ENCODE results near the gene NFIL3. TPM values are rescaled to one million over a fixed set of nuclear protein-coding genes. Genes with fewer than 3 reads are reported as not detected.
"Not testable (repeated sequence)": the region's sequence is repeated elsewhere in the genome, so short reads cannot be mapped to it uniquely, and the experiment has no call there.

The NFIL3 gene
- total RNA-seq, 1 donor from 2014 or later, result 26.3 TPM

DNA sequence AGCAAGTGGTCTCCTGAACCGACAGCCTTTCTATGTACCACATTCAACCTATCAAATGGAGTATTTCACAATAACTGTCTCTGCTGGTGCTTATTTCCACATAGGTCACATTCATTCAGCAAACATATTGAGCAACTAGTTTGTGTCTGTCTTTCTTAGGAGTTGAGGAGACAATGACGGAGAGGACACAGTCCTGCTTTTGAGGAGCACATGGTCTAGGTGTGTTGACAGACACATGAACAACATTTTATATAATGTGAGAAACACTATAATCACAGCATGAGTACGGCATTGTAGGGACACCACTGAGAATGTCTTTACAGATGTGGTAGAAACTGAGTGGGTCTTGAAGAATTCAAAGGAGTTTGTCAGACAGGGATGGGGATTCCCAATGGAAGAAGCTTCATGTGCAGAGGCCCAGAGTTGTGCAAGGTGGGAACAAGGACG, 28.5 kb downstream of the NFIL3 start:
- no peaks in the 10 kb centered on the region for H3K9me3 Mint-ChIP-seq
- H3K36me3 Mint-ChIP-seq, result no peaks in the 10 kb centered on the region
- H3K27ac Mint-ChIP-seq, result no peak overlapping the region
- H3K27me3 Mint-ChIP-seq (ENCODE audit: low read depth), result no peaks in the 10 kb centered on the region
- no peak for TF ChIP-seq CTCF (IDR thresholded peaks at IDR 0.05; ENCODE audit: unreplicated experiment)
- H3K4me1 Mint-ChIP-seq, result peaks cover 6% of the 10 kb centered on the region
- H3K4me3 Mint-ChIP-seq, result no peak overlapping the region
- DNase-seq (ENCODE audit: low spot score in 2 of 2, unreplicated experiment in 2 of 2), result no peak

GRCh38 chr9:91393826-91394225, 29.8 kb downstream of the NFIL3 start:
- Mint-ChIP-seq H3K4me3 (no peak overlapping the region), H3K27ac (no peak overlapping the region), H3K9me3 (no peaks in the 10 kb centered on the region), H3K36me3 (no peaks in the 10 kb centered on the region), H3K4me1 (peaks cover 6% of the 10 kb centered on the region), H3K27me3 (ENCODE audit: low read depth) (no peaks in the 10 kb centered on the region)
- no peak for DNase-seq (ENCODE audit: low spot score in 2 of 2, unreplicated experiment in 2 of 2)
- TF ChIP-seq CTCF (IDR thresholded peaks at IDR 0.05; ENCODE audit: unreplicated experiment), result no peak

- no peak for TF ChIP-seq CTCF (IDR thresholded peaks at IDR 0.05; ENCODE audit: unreplicated experiment)
- Mint-ChIP-seq H3K27ac (no peak overlapping the region), H3K27me3 (ENCODE audit: low read depth) (no peaks in the 10 kb centered on the region), H3K4me1 (peaks cover 6% of the 10 kb centered on the region), H3K36me3 (no peaks in the 10 kb centered on the region), H3K9me3 (no peaks in the 10 kb centered on the region), H3K4me3 (no peak overlapping the region)
- DNase-seq (ENCODE audit: low spot score in 2 of 2, unreplicated experiment in 2 of 2), result no peak
Measured at GRCh38 chr9:91392435-91392834, 31.2 kb downstream of the NFIL3 start.

DNA sequence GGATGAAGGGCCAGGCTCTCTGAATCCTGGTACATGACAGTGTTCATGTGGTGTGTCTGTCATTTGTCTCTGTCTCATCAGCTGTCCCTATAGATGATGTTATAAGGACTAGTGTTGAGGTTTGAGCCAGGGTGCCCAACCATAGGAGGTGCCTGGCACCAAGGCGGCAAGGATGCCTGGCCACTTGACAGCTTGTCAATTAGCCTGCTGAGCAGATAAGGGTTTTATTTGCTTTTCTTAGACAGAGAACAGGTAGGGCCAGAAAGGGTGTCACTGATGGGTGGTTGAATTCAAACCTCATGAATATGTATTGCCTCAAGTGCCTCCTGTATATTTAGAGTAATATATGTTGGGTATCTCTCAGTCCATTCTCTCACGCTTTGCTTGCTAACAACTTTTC, 31.8 kb downstream of the NFIL3 start:
- Mint-ChIP-seq H3K4me1 (peaks cover 6% of the 10 kb centered on the region), H3K27me3 (ENCODE audit: low read depth) (no peaks in the 10 kb centered on the region), H3K4me3 (no peak overlapping the region), H3K36me3 (no peaks in the 10 kb centered on the region), H3K9me3 (no peaks in the 10 kb centered on the region), H3K27ac (no peak overlapping the region)
- DNase-seq (ENCODE audit: low spot score in 2 of 2, unreplicated experiment in 2 of 2), result no peak
- no peak for TF ChIP-seq CTCF (IDR thresholded peaks at IDR 0.05; ENCODE audit: unreplicated experiment)

DNA sequence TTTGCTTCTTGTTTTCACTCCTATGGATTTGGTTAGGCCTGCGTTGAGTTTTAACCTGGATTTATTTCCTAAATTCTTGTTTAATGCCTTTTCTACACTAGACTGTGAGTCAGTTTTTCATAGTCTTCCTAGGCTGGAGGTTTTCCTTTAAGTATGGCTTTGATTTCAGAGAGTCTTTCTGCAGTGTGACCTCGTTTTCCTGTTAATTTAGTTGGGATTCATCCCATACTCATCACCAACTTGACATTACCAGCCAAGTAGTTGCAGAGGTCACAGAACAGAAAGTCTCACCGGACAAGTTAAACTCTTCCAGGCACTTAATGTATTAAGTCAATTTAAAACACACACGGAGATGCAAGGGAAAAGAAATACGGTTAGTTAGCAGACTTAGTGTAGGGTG, 32.2 kb downstream of the NFIL3 start:
- Mint-ChIP-seq H3K4me1 (peaks cover 6% of the 10 kb centered on the region), H3K9me3 (no peaks in the 10 kb centered on the region), H3K36me3 (no peaks in the 10 kb centered on the region), H3K27me3 (ENCODE audit: low read depth) (no peaks in the 10 kb centered on the region), H3K4me3 (no peak overlapping the region), H3K27ac (no peak overlapping the region)
- no peak for DNase-seq (ENCODE audit: low spot score in 2 of 2, unreplicated experiment in 2 of 2)
- no peak for TF ChIP-seq CTCF (IDR thresholded peaks at IDR 0.05; ENCODE audit: unreplicated experiment)

- not testable (repeated sequence) for H3K36me3 Mint-ChIP-seq; DNase-seq (ENCODE audit: low spot score in 2 of 2, unreplicated experiment in 2 of 2); H3K4me1 Mint-ChIP-seq; H3K4me3 Mint-ChIP-seq; H3K9me3 Mint-ChIP-seq; H3K27ac Mint-ChIP-seq; H3K27me3 Mint-ChIP-seq (ENCODE audit: low read depth)
Measured at GRCh38 chr9:91389686-91390085, 33.9 kb downstream of the NFIL3 start.

Data from mesothelial cell of epicardium (in vitro differentiated cells).